Mesodermal cell (in vitro differentiated cells): Measurements from ENCODE around the gene RNU6-9.

Source experiments
- H3K27ac ChIP-seq: 2 replicates; pipeline ENCODE4 v1.7.0; 2013; ENCODE audit warnings: mild to moderate bottlenecking, low read depth, low read length, moderate library complexity; ENCODE audit not compliant: severe bottlenecking
- H3K36me3 ChIP-seq: 2 replicates; pipeline ENCODE4 v1.7.1; 2013; ENCODE audit warnings: mild to moderate bottlenecking, low read length, moderate library complexity; ENCODE audit not compliant: control insufficient read depth, insufficient read depth
- H3K4me1 ChIP-seq: one replicate; pipeline ENCODE4 v1.7.1; 2013; ENCODE audit warnings: mild to moderate bottlenecking, low read length; ENCODE audit not compliant: insufficient read depth, control insufficient read depth, poor library complexity, severe bottlenecking
- H3K4me3 ChIP-seq: 2 replicates; pipeline ENCODE4 v1.7.0; 2013; ENCODE audit warnings: low read length, control low read depth, mild to moderate bottlenecking; ENCODE audit not compliant: insufficient read depth, poor library complexity, severe bottlenecking; ENCODE audit errors: extremely low read depth
- H3K9me3 ChIP-seq: 2 replicates; pipeline ENCODE4 v1.7.1; 2013; ENCODE audit warnings: mild to moderate bottlenecking, low read length, moderate library complexity; ENCODE audit not compliant: control insufficient read depth
- WGBS, 2 experiments: methylation state at CpG; one replicate each; pipeline ENCODE4 v1.1.5; 2013; ENCODE audit warnings: missing lambda C conversion rate in 2 of 2; ENCODE audit not compliant: insufficient coverage in 2 of 2; 5-methylcytosine and 5-hydroxymethylcytosine counted together

The RNU6-9 gene

GRCh38 chr19:912181-913079, 19.1 kb downstream of the RNU6-9 start:
- 33% methylated on average over 16 of the region's 69 CpGs; no CpG with 5 or more reads in 1 of the 2 experiments for WGBS, 2 experiments
- Histone ChIP-seq H3K4me1 (peaks cover 7% of the 10 kb centered on the region), H3K36me3 (peaks cover 7% of the 10 kb centered on the region), H3K27ac (peak overlapping the region; percentile 41), H3K4me3 (peak overlapping the region; percentile 86), H3K9me3 (no peaks in the 10 kb centered on the region)

- H3K4me1 ChIP-seq: peaks cover 7% of the 10 kb centered on the region
- peak within 1 kb of the TSS; percentile 41 for H3K27ac ChIP-seq
These were observed 19.9 kb downstream of the RNU6-9 start, which contains the start of gene R3HDM4 for GRCh38 chr19:913080-913748. Gene R3HDM4, minus strand, starts transcription at chr19:913219. Its CDS starts 62 bp downstream, at chr19:913157.

GRCh38 chr19:916645-917322, 23.5 kb downstream of the RNU6-9 start:
- Histone ChIP-seq H3K4me1 (no peaks in the 10 kb centered on the region), H3K36me3 (no peaks in the 10 kb centered on the region), H3K4me3 (peak overlapping the region; percentile 29), H3K27ac (no peak overlapping the region), H3K9me3 (no peaks in the 10 kb centered on the region)
- WGBS, 2 experiments: 9 to 10% methylated on average over 23 of the region's 35 CpGs

More at GRCh38 chr19:913080-913748, 19.9 kb downstream of the RNU6-9 start, which contains the start of gene R3HDM4:
- WGBS, 2 experiments: 5 to 6% methylated on average over 49 to 51 of the region's 76 CpGs
- Histone ChIP-seq H3K4me3 (peak within 1 kb of the TSS; percentile 86), H3K36me3 (peaks cover 7% of the 10 kb centered on the region), H3K9me3 (no peaks in the 10 kb centered on the region)

- no peaks in the 10 kb centered on the region for H3K36me3 ChIP-seq
- H3K9me3 ChIP-seq: no peaks in the 10 kb centered on the region
- 0% methylated on average over 81 to 82 of the region's 87 CpGs for WGBS, 2 experiments
- H3K27ac ChIP-seq: no peak within 1 kb of the TSS
- H3K4me3 ChIP-seq: peak within 1 kb of the TSS; percentile 29
- no peaks in the 10 kb centered on the region for H3K4me1 ChIP-seq
These were observed 24.3 kb downstream of the RNU6-9 start, which contains the start of gene KISS1R for GRCh38 chr19:917323-918151. Gene KISS1R, plus strand, starts transcription at chr19:917333. Its CDS starts 170 bp downstream, at chr19:917503.

GRCh38 chr19:918152-918437, 24.8 kb downstream of the RNU6-9 start:
- no peaks in the 10 kb centered on the region for H3K4me1 ChIP-seq
- H3K9me3 ChIP-seq: no peaks in the 10 kb centered on the region
- 2 to 10% methylated on average over 6 to 8 of the region's 12 CpGs for WGBS, 2 experiments
- no peak overlapping the region for H3K27ac ChIP-seq
- H3K4me3 ChIP-seq: no peak overlapping the region
- H3K36me3 ChIP-seq: no peaks in the 10 kb centered on the region

- no peaks in the 10 kb centered on the region for H3K9me3 ChIP-seq
These were observed 25.4 kb downstream of the RNU6-9 start for GRCh38 chr19:918481-919198.

GRCh38 chr19:919199-920050, 26.1 kb downstream of the RNU6-9 start:
- Histone ChIP-seq H3K4me3 (no peak overlapping the region), H3K27ac (no peak overlapping the region)
- WGBS, 2 experiments: 4 to 6% methylated on average over 66 of the region's 68 CpGs

More at GRCh38 chr19:918481-919198, 25.4 kb downstream of the RNU6-9 start:
- H3K4me1 ChIP-seq: no peaks in the 10 kb centered on the region
- no peaks in the 10 kb centered on the region for H3K36me3 ChIP-seq
- H3K27ac ChIP-seq: no peak overlapping the region
- no peak overlapping the region for H3K4me3 ChIP-seq
- WGBS, 2 experiments: 3% methylated on average over 27 to 44 of the region's 58 CpGs

GRCh38 chr19:920051-920864, 27.0 kb downstream of the RNU6-9 start:
- peaks cover 4% of the 10 kb centered on the region for H3K4me1 ChIP-seq
- no peaks in the 10 kb centered on the region for H3K9me3 ChIP-seq
- H3K36me3 ChIP-seq: no peaks in the 10 kb centered on the region
- no peak overlapping the region for H3K27ac ChIP-seq
- WGBS, 2 experiments: 5% methylated on average over 50 to 55 of the region's 84 CpGs
- H3K4me3 ChIP-seq: peak overlapping the region; percentile 11

More at GRCh38 chr19:919199-920050, 26.1 kb downstream of the RNU6-9 start:
- Histone ChIP-seq H3K4me1 (peaks cover 4% of the 10 kb centered on the region), H3K36me3 (no peaks in the 10 kb centered on the region), H3K9me3 (no peaks in the 10 kb centered on the region)
